HG02840 (cell line): ENCODE results near the gene ARHGAP30.
"Not testable (repeated sequence)": the region's sequence is repeated elsewhere in the genome, so short reads cannot be mapped to it uniquely, and the experiment has no call there.

ENCODE experiments used
- ATAC-seq: cut with Tn5 transposase; IDR thresholded peaks from one replicate; pipeline ENCODE4 v1.9.1; 2021; ENCODE audit warnings: mild to moderate bottlenecking, moderate library complexity, moderate number of reproducible peaks; ENCODE audit not compliant: unreplicated experiment, low FRiP score

ARHGAP30 gene

GRCh38 chr1:161069731-161070270 lies at the start of gene ARHGAP30:
TSS of gene ARHGAP30 (minus strand) at chr1:161069891. CDS start at chr1:161069624, 267 bp downstream.
- peak; percentile 81 for ATAC-seq

DNA sequence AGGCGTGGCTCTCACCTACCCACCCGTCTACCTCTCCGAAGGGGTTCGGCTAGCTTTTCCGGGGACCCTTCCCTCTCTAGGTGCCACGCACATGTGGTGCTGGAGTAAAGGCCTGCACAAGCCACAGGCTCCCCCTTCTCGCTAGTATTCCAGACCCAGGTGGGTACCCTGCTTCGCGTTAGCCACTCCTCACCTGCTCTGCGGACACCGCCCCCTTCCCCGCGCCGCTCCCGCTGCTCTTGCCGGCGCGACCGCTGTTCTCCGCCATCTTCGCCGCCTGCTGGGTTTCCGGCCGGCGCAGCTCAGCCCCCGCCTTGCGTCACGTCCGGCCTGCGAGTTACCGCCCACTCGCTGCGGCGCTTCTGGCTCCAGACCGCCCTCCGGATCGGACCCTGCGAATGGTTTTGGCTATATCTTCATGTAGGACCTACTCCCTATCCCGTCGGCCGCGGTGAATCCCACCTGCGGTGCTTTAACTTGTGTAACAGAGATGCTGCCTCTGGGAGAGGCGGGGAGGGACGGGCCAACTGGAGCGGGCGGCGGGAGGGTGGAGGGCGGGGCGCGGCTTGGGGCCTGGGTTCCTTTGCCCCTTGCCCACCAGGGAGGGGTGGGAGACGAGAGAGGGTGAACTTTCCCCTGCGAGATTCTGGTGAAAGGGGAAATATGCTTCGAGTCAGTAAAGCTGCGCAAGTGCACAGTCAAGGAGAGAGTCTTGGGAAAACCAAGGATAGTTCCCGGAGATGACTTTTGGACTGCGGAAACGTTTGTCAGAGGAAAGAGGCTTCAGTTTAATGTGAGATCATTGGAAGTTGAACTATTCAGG lies 48.3 kb upstream of the ARHGAP30 start, which contains the start of the genes NIT1 and PFDN2:
Gene NIT1, plus strand, starts transcription at position 347 of the 823 bp plus-strand sequence. Its CDS starts 72 bp downstream, at position 419.
Gene PFDN2, minus strand, starts transcription at position 279 of the 823 bp plus-strand sequence. Its CDS starts 11 bp downstream, at position 268.
- peak; percentile 71 for ATAC-seq

DNA sequence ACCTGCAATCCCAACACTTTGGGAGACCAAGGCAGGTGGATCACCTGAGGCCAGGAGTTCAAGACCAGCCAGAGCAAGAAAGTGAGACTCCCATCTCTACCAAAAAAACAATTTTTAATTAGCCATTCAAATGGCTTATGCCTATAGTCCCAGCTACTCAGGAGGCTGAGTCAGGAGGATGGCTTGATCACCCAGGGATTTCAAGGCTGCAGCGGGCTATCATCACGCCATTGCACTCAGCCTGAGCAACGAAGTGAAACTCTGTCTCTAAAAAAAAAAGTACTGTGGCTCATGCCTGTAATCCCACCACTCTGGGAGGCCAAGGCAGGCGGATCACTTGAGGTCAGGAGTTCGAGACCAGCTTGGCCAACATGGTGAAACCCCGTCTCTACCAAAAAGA lies 46.3 kb upstream of the ARHGAP30 start:
- ATAC-seq = not testable (repeated sequence)

- no peak for ATAC-seq
Observed at GRCh38 chr1:161115132-161115711, 45.5 kb upstream of the ARHGAP30 start.

GRCh38 chr1:161114556-161114955 lies 44.9 kb upstream of the ARHGAP30 start:
- no peak for ATAC-seq

- ATAC-seq = no peak
Observed at GRCh38 chr1:161113915-161114314, 44.2 kb upstream of the ARHGAP30 start.

- ATAC-seq = no peak
Observed at GRCh38 chr1:161111527-161111926, 41.8 kb upstream of the ARHGAP30 start.

- no peak for ATAC-seq
Observed at GRCh38 chr1:161111117-161111516, 41.4 kb upstream of the ARHGAP30 start.

DNA sequence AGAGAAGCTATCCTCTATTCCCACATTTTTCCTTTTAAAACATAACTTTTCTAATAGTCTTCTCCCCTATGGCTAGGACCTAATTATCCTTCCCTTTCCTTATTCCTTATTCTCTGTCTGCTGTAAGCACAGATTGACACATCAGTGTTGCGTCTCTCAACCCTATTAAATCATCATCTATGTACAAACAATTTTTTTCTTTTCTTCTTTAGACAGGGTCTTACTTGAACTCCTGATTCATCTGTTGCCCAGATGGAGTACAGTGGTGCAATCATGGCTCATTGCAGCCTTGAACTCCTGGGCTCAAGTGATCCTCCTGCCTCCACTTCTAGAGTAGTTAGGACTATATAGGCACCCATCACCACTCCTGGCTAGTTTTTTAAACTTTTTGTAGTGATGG lies 36.7 kb upstream of the ARHGAP30 start:
- ATAC-seq = no peak

- no peak for ATAC-seq
Observed at GRCh38 chr1:161100556-161100955, 30.9 kb upstream of the ARHGAP30 start.

DNA sequence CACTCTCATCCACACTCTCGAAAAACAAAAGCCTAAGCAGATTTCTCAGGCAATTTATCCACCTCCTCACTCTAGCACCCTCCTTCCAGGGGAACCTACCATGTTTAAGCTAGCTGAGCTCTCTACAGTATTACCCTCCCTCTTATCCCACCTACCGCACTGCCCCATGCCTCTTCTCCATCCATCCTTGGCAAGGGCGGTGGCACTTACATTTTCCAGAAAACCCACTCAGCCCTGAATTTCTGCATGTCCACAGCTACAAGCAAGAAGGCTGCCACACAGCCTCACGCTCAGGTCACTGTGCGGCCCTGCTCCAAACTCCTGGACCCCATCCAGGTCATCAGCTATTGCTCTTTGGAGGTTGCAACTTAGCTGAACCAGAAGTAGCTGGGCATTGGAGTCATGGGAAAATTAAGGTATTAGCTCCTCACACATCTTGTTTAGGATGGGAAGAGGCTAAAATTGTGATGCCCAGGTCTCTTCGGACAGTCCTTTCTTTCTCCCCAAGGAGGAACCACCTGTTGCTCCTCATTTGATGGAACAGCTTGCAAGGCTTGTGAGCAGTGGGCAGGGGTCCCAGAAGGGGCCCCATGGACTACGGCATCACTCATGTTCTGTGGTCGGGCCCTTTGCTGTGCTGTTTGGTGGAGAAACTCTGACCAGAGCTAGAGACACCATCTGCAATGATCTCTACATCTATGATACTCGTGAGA lies 29.6 kb upstream of the ARHGAP30 start:
- ATAC-seq = no peak

- peak; percentile 67 for ATAC-seq
Observed at GRCh38 chr1:161098210-161099068, 28.7 kb upstream of the ARHGAP30 start, which contains the start of gene KLHDC9. TSS of gene KLHDC9 (plus strand) at chr1:161098361. CDS start at chr1:161098536, 175 bp downstream.

GRCh38 chr1:161096530-161096929 lies 26.8 kb upstream of the ARHGAP30 start:
- ATAC-seq = no peak

DNA sequence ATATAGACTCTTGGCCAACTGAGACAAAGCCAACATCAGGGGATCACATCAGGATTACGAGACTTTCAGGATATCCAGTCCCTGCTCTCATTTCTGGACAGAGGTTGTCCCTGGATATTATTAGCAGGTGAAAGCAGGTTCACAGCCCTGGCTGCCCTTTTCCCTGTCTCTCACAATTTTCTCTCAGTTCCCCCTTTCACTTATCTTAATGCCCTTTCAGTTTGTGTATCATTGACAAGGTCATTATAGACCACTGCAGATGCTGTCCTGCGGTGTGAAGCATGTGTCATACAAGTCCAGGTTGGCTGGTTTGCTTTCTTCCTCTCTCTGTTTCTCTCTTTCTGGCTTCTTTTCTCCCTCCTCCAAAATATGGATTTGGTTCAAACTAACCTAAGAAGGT lies 26.3 kb upstream of the ARHGAP30 start:
- ATAC-seq = no peak

DNA sequence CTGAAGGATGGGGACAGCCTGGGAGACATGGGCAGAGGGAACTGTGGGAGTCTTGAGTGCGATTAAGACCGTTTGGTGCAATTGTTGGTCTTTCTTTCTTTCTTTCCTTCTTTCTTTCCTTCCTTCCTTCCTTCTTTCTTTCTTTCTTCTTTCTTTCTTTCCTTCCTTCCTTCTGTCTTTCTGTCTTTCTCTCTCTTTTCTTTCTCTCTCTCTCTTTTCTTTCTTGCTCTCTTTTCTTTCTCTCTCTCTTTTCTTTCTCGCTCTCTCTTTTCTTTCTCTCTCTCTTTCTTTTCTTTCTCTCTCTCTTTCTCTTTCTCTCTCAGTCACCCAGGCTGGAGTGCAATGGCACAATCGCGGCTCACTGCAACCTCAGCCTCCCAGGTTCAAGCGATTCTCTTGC lies 25.5 kb upstream of the ARHGAP30 start:
- ATAC-seq = no peak

GRCh38 chr1:161094481-161094880 lies 24.8 kb upstream of the ARHGAP30 start:
- no peak for ATAC-seq

DNA sequence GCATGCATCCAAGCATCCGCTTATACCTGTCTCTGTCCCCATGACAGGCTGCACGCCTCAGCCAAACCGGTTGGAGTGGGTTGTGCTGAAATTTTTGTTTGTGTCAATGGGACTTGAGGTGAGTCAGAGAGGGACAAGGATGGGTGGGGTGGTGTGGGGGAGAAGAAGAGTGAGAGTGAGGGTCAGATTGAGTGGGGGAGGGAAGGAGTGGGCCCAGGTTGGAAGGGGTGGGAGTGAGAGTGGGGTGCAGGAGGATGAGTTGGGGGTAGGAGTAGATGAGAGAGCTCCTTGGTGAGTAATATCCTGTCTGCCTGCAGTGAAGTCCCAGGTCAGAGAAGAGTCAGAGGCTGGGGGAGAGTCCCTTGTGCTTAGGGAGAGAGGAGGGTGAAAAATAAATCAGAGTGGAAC lies 22.9 kb upstream of the ARHGAP30 start:
- no peak for ATAC-seq

DNA sequence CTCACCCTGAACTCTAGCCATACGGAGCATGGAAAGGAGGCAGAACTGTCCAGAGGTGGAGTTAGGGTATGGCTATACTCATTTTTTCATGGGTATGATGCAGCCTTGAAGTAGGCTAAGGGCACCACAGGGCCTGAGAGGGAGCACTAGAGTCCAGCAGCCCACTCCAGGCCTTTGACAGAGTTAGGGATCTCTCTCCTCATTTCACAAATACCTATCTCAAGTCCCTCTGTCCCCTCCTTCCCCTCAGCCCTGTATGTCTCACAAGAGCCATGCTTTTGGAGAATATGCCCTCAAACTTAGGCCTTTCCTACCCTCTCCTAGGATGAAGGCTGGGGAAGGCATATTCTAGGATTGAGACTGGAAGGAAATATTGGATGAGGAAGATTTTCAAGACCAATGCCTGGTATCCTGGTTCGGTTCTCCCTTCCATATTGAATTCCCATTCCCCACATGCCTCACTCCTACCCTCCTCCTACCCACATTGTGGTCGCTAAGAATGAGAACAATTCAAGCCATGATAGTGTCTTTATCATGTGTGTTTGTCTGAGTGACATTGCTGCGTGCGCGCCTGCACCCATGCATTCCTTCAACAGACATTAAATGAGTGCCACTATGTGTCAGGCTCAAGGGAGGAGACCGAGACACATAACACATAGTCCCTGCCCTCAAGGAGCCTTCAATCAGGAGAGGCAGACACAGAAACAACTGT lies 22.3 kb upstream of the ARHGAP30 start:
- no peak for ATAC-seq

DNA sequence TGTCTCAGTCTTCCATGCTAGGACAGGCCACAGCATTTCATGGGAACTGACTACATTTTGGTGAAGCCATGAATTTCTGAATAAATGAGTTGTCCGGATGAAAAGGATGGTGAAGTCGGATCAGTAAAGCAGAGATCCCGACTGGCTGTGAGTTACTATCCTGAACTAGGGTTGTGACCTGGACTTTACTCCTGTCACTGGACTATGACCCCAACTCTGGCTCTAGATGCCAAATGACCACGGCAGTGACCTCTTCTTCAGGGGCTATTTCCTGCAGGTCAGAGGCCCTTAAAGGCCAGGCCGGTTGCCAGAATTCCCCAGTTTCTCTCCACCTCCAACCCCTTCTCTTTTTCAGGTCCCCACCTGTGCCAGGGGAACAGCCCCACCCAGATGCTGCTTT lies 21.4 kb upstream of the ARHGAP30 start:
- ATAC-seq = no peak
